Neural cell (in vitro differentiated cells): ENCODE data around the gene CYP2A6. TPM values are rescaled to one million over a fixed set of nuclear protein-coding genes. Genes with fewer than 3 reads are reported as not detected.
"Not testable (repeated sequence)": the region's sequence is repeated elsewhere in the genome, so short reads cannot be mapped to it uniquely, and the experiment has no call there.

Source experiments
- H2AFZ ChIP-seq: fragments of 200-600, 300-800 bp; sonication (generic), shearing (Covaris generic); 2 replicates; pipeline ENCODE4 v1.6.0; 2014; ENCODE audit warnings: low read depth, mild to moderate bottlenecking, antibody characterized with exemption, low read length, moderate library complexity
- H3F3A ChIP-seq: fragments of 200-600 bp; shearing (Covaris generic); 2 replicates; pipeline ENCODE4 v1.6.1; 2016; ENCODE audit warnings: mild to moderate bottlenecking, moderate library complexity, mixed read lengths, antibody characterized with exemption, low read length; ENCODE audit not compliant: insufficient read depth, poor library complexity, severe bottlenecking
- H3K27ac ChIP-seq: fragments of 200-600, 300-800 bp; sonication (generic), shearing (Covaris generic); 2 replicates; pipeline ENCODE4 v1.5.1; 2014; ENCODE audit warnings: mild to moderate bottlenecking, low read length, moderate library complexity
- H3K27me3 ChIP-seq: fragments of 300-800, 200-600 bp; sonication (generic), shearing (Covaris generic); 2 replicates; pipeline ENCODE4 v1.6.0; 2014; ENCODE audit warnings: mild to moderate bottlenecking, low read depth, low read length, moderate library complexity; ENCODE audit not compliant: insufficient read depth
- H3K36me3 ChIP-seq: fragments of 300-800, 200-600 bp; sonication (generic), shearing (Covaris generic); 2 replicates; pipeline ENCODE4 v1.5.1; 2014; ENCODE audit warnings: mild to moderate bottlenecking, antibody characterized with exemption, low read length, moderate library complexity; ENCODE audit not compliant: insufficient read depth
- H3K4me2 ChIP-seq: fragments of 300-800, 200-600 bp; sonication (generic), shearing (Covaris generic); 2 replicates; pipeline ENCODE4 v1.6.0; 2014; ENCODE audit warnings: mild to moderate bottlenecking, low read length
- H3K4me3 ChIP-seq: fragments of 300-800, 200-600 bp; sonication (generic), shearing (Covaris generic); 2 replicates; pipeline ENCODE4 v1.5.1; 2014; ENCODE audit warnings: mild to moderate bottlenecking, low read length, moderate library complexity
- H3K79me2 ChIP-seq: fragments of 200-600 bp; shearing (Covaris generic); replicated peaks from 2 replicates; pipeline ENCODE4 v1.6.0; 2014; ENCODE audit warnings: mild to moderate bottlenecking, low read length, moderate library complexity; ENCODE audit not compliant: insufficient read depth
- H3K9ac ChIP-seq: fragments of 300-800, 200-600 bp; sonication (generic), shearing (Covaris generic); 2 replicates; pipeline ENCODE4 v1.6.1; 2016; ENCODE audit warnings: mild to moderate bottlenecking, low read length, mixed read lengths
- H3K9me2 ChIP-seq: fragments of 200-600 bp; shearing (Covaris generic); 2 replicates; pipeline ENCODE4 v1.6.1; 2016; ENCODE audit warnings: mild to moderate bottlenecking, low read length, mixed read lengths; ENCODE audit not compliant: insufficient read depth
- H3K9me3 ChIP-seq: fragments of 200-600, 300-800 bp; sonication (generic), shearing (Covaris generic); 2 replicates; pipeline ENCODE4 v1.6.1; 2016; ENCODE audit warnings: mild to moderate bottlenecking, mixed run types, low read length, moderate library complexity, mixed read lengths
- H4K20me1 ChIP-seq: fragments of 200-600 bp; shearing (Covaris generic); 2 replicates; pipeline ENCODE4 v1.6.1; 2016; ENCODE audit warnings: mild to moderate bottlenecking, mixed run types; ENCODE audit not compliant: insufficient read depth
- EP300 ChIP-seq: fragments of 450-650 bp; conservative IDR thresholded peaks from 2 replicates; pipeline ENCODE4 v1.6.1; 2014; ENCODE audit warnings: antibody characterized with exemption, mild to moderate bottlenecking, moderate library complexity; ENCODE audit not compliant: poor library complexity, severe bottlenecking
- EZH2 ChIP-seq: fragments of 200-600, 300-800 bp; shearing (Covaris generic), sonication (generic); IDR thresholded peaks from 2 replicates; pipeline ENCODE4 v1.6.1; 2014; ENCODE audit warnings: antibody characterized with exemption, low read length, borderline replicate concordance, mild to moderate bottlenecking; ENCODE audit not compliant: insufficient read depth, poor library complexity, severe bottlenecking
- MXI1 ChIP-seq: fragments of 450-650 bp; conservative IDR thresholded peaks from 2 replicates; pipeline ENCODE4 v1.6.1; 2014; ENCODE audit warnings: antibody characterized with exemption, mild to moderate bottlenecking; ENCODE audit not compliant: poor library complexity, severe bottlenecking
- POLR2AphosphoS5 ChIP-seq: IDR thresholded peaks from 2 replicates; pipeline ENCODE4 v1.6.1; 2012
- RAD21 ChIP-seq: fragments of 450-650 bp; conservative IDR thresholded peaks from 2 replicates; pipeline ENCODE4 v1.6.1; 2014; ENCODE audit warnings: antibody characterized with exemption, mild to moderate bottlenecking, moderate library complexity
- TAF1 ChIP-seq: IDR thresholded peaks from 2 replicates; pipeline ENCODE4 v1.6.1; 2012; ENCODE audit warnings: low read depth
- polyA minus RNA-seq: library from RNA; depleted of rRNA, polyadenylated mRNA; stranded (reverse); fragments of >200 nt; gene quantifications from 2 replicates; pipeline ENCODE4 v1.2.3, GENCODE V29; 2014
- polyA plus RNA-seq: library from polyadenylated mRNA; depleted of rRNA; stranded (reverse); fragments of >200 nt; gene quantifications from 2 replicates; pipeline ENCODE4 v1.2.3, GENCODE V29; 2014

The CYP2A6 gene, protein sequence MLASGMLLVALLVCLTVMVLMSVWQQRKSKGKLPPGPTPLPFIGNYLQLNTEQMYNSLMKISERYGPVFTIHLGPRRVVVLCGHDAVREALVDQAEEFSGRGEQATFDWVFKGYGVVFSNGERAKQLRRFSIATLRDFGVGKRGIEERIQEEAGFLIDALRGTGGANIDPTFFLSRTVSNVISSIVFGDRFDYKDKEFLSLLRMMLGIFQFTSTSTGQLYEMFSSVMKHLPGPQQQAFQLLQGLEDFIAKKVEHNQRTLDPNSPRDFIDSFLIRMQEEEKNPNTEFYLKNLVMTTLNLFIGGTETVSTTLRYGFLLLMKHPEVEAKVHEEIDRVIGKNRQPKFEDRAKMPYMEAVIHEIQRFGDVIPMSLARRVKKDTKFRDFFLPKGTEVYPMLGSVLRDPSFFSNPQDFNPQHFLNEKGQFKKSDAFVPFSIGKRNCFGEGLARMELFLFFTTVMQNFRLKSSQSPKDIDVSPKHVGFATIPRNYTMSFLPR
- polyA plus RNA-seq (not detected in 2 replicates), polyA minus RNA-seq (not detected in 2 replicates)

GRCh38 chr19:40850277-40850676 is at the start of gene CYP2A6:
Gene CYP2A6 (minus strand): TSS chr19:40850447. CDS start chr19:40850426, 21 bp downstream.
- H3K4me2 ChIP-seq, H3K9ac ChIP-seq, H3K4me3 ChIP-seq, H3K79me2 ChIP-seq, H4K20me1 ChIP-seq, H3K9me2 ChIP-seq, H3K9me3 ChIP-seq, H2AFZ ChIP-seq, H3F3A ChIP-seq, H3K36me3 ChIP-seq, H3K27ac ChIP-seq: not testable (repeated sequence)
- peaks cover 10% of the 10 kb centered on the region for H3K27me3 ChIP-seq

GRCh38 chr19:40899964-40900363 is 49.7 kb upstream of the CYP2A6 start:
- H3F3A ChIP-seq, H3K9me3 ChIP-seq, H3K36me3 ChIP-seq: not testable (repeated sequence)

GRCh38 chr19:40896843-40897789 is 46.9 kb upstream of the CYP2A6 start:
- H3K79me2 ChIP-seq, H3K36me3 ChIP-seq, H4K20me1 ChIP-seq, H3K4me2 ChIP-seq, H3F3A ChIP-seq, H3K27ac ChIP-seq, H3K9me3 ChIP-seq, H2AFZ ChIP-seq, H3K27me3 ChIP-seq, H3K4me3 ChIP-seq, H3K9me2 ChIP-seq, H3K9ac ChIP-seq: not testable (repeated sequence)

More at GRCh38 chr19:40899964-40900363, 49.7 kb upstream of the CYP2A6 start:
- not testable (repeated sequence) for H3K9me2 ChIP-seq, H3K27me3 ChIP-seq, H2AFZ ChIP-seq, H3K4me3 ChIP-seq, H4K20me1 ChIP-seq, H3K79me2 ChIP-seq, H3K27ac ChIP-seq, H3K4me2 ChIP-seq, H3K9ac ChIP-seq

GRCh38 chr19:40896418-40896796 is 46.2 kb upstream of the CYP2A6 start:
- H3K4me2 ChIP-seq: no peak overlapping the region
- H3K79me2 ChIP-seq: no peaks in the 10 kb centered on the region
- no peak overlapping the region for H3K4me3 ChIP-seq
- no peak overlapping the region for H2AFZ ChIP-seq
- H4K20me1 ChIP-seq: no peaks in the 10 kb centered on the region
- H3K9ac ChIP-seq: no peak overlapping the region
- no peak overlapping the region for H3K27ac ChIP-seq
- no peak for TF ChIP-seq EP300
- no peak for TF ChIP-seq POLR2AphosphoS5
- TF ChIP-seq TAF1: no peak
- TF ChIP-seq MXI1: no peak
- no peak for TF ChIP-seq EZH2
- TF ChIP-seq RAD21: no peak
- no peaks in the 10 kb centered on the region for H3F3A ChIP-seq
- no peaks in the 10 kb centered on the region for H3K9me2 ChIP-seq
- H3K36me3 ChIP-seq: no peaks in the 10 kb centered on the region
- no peaks in the 10 kb centered on the region for H3K27me3 ChIP-seq
- no peaks in the 10 kb centered on the region for H3K9me3 ChIP-seq
